GM18499 (cell line): ENCODE results near the gene RGL2.

Experiments
- ATAC-seq: cut with Tn5 transposase; IDR thresholded peaks from one replicate; pipeline ENCODE4 v1.9.1; 2021; ENCODE audit warnings: moderate number of reproducible peaks; ENCODE audit not compliant: insufficient read depth, unreplicated experiment

RGL2 gene

GRCh38 chr6:33247977-33248642 lies 50.6 kb downstream of the RGL2 start:
- no peak for ATAC-seq

GRCh38 chr6:33243476-33243875 lies 55.3 kb downstream of the RGL2 start:
- no peak for ATAC-seq

GRCh38 chr6:33241968-33242367 lies 56.8 kb downstream of the RGL2 start:
- no peak for ATAC-seq
